ENCODE data around the gene ATP6V1D.
"Not testable (repeated sequence)": the region's sequence is repeated elsewhere in the genome, so short reads cannot be mapped to it uniquely, and the experiment has no call there.

Gene ATP6V1D

GRCh38 chr14:67359775-67360469 is at the start of gene ATP6V1D, which contains the start of gene EIF2S1:
Gene ATP6V1D (minus strand): TSS chr14:67359804. CDS start chr14:67359698, 106 bp downstream.
Gene EIF2S1 (plus strand): TSS chr14:67360328. CDS start chr14:67364768, 4,440 bp downstream.
- DNase-seq, result peak; percentile 99

GRCh38 chr14:67408122-67408801 is 48.7 kb upstream of the ATP6V1D start:
- not testable (repeated sequence) for DNase-seq

GRCh38 chr14:67405771-67406170 is 46.2 kb upstream of the ATP6V1D start:
- no peak for DNase-seq

- DNase-seq, result no peak
Measured at GRCh38 chr14:67400434-67400833, 40.8 kb upstream of the ATP6V1D start.

GRCh38 chr14:67397536-67397935 is 37.9 kb upstream of the ATP6V1D start:
- DNase-seq, result no peak

GRCh38 chr14:67396381-67396970 is 36.9 kb upstream of the ATP6V1D start:
- DNase-seq, result no peak

GRCh38 chr14:67395876-67396189 is 36.2 kb upstream of the ATP6V1D start:
- DNase-seq, result no peak

GRCh38 chr14:67395086-67395875 is 35.7 kb upstream of the ATP6V1D start:
- DNase-seq, result no peak

- no peak for DNase-seq
Measured at GRCh38 chr14:67393689-67394088, 34.1 kb upstream of the ATP6V1D start.

- DNase-seq, result no peak
Measured at GRCh38 chr14:67392800-67393199, 33.2 kb upstream of the ATP6V1D start.

- no peak for DNase-seq
Measured at GRCh38 chr14:67392123-67392522, 32.5 kb upstream of the ATP6V1D start.

- DNase-seq, result no peak
Measured at GRCh38 chr14:67391268-67391667, 31.7 kb upstream of the ATP6V1D start.

GRCh38 chr14:67389811-67390534 is 30.4 kb upstream of the ATP6V1D start:
- no peak for DNase-seq

- DNase-seq, result no peak
Measured at GRCh38 chr14:67389275-67389674, 29.7 kb upstream of the ATP6V1D start.

- no peak for DNase-seq
Measured at GRCh38 chr14:67387195-67387594, 27.6 kb upstream of the ATP6V1D start.

GRCh38 chr14:67385618-67386017 is 26.0 kb upstream of the ATP6V1D start:
- DNase-seq, result no peak

GRCh38 chr14:67385120-67385519 is 25.5 kb upstream of the ATP6V1D start:
- DNase-seq, result no peak

GRCh38 chr14:67377916-67378315 is 18.3 kb upstream of the ATP6V1D start:
- DNase-seq, result no peak

GRCh38 chr14:67373347-67373746 is 13.7 kb upstream of the ATP6V1D start:
- DNase-seq, result peak in 1 of 2 experiments; percentile 18

GRCh38 chr14:67372833-67373232 is 13.2 kb upstream of the ATP6V1D start:
- DNase-seq, result no peak

GRCh38 chr14:67371247-67372148 is 11.9 kb upstream of the ATP6V1D start:
- no peak for DNase-seq

- no peak for DNase-seq
Measured at GRCh38 chr14:67370830-67371229, 11.2 kb upstream of the ATP6V1D start.
